ENCODE measurements around the gene CERS2.

DNA sequence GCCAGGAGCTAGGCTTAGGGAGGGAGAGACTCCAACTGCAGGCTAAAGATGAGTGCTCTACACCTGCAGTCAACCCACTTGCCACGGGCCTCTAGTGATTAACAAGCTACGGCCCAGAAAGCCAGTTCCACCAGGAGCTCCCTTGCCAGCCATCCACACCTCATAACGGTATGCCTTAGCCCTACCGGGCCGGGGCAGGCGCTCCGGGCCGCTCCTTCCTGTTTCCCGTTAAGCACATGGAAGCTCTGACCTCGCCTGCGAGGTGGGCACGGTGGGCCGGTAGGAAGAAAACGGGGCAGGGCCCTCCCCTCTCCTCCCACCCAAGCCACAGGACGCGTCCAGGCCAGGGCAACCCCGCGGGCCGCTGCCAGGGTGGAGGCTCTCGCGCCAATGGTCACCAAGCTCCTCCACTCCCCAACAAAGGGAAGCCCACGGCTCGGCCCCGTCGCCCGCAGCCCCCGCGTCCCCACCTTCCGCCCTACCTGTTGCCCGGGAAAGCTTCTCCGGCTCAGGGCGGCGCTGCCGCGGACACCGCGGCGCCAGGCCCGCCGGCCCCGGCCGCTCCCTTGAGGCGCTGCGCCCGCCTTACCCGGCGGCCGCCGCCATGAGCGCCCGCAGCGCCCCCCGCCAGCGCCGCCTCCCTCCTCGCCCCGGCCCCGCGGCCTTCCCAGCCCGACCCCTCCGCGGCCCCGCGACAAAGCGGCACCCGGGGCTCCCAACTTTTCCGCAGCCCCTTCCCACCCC, 627 bp downstream of the CERS2 start:
- no peak for TF ChIP-seq MXI1 (IDR thresholded peaks at IDR 0.05; ENCODE audit: borderline replicate concordance, low read depth, low read length)
- TF ChIP-seq, protein P1, sequence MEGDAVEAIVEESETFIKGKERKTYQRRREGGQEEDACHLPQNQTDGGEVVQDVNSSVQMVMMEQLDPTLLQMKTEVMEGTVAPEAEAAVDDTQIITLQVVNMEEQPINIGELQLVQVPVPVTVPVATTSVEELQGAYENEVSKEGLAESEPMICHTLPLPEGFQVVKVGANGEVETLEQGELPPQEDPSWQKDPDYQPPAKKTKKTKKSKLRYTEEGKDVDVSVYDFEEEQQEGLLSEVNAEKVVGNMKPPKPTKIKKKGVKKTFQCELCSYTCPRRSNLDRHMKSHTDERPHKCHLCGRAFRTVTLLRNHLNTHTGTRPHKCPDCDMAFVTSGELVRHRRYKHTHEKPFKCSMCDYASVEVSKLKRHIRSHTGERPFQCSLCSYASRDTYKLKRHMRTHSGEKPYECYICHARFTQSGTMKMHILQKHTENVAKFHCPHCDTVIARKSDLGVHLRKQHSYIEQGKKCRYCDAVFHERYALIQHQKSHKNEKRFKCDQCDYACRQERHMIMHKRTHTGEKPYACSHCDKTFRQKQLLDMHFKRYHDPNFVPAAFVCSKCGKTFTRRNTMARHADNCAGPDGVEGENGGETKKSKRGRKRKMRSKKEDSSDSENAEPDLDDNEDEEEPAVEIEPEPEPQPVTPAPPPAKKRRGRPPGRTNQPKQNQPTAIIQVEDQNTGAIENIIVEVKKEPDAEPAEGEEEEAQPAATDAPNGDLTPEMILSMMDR (conservative IDR thresholded peaks at IDR 0.05; ENCODE audit: low read depth, low read length): no peak
- TF ChIP-seq POLR2A (IDR thresholded peaks at IDR 0.05; ENCODE audit: low read depth, low read length): no peak
- no peak for TF ChIP-seq NFE2L2 (IDR thresholded peaks at IDR 0.05; ENCODE audit: low read depth, low read length)
- TF ChIP-seq, protein P2, sequence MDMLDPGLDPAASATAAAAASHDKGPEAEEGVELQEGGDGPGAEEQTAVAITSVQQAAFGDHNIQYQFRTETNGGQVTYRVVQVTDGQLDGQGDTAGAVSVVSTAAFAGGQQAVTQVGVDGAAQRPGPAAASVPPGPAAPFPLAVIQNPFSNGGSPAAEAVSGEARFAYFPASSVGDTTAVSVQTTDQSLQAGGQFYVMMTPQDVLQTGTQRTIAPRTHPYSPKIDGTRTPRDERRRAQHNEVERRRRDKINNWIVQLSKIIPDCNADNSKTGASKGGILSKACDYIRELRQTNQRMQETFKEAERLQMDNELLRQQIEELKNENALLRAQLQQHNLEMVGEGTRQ (IDR thresholded peaks at IDR 0.05; ENCODE audit: low read depth, low read length): no peak
- TF ChIP-seq CHD1 (IDR thresholded peaks at IDR 0.05; ENCODE audit: low read depth, low read length): no peak
- TF ChIP-seq FOS (IDR thresholded peaks at IDR 0.05; ENCODE audit: low read depth, low read length): no peak
- no peak for TF ChIP-seq RAD21 (IDR thresholded peaks at IDR 0.05; ENCODE audit: low read length)
- TF ChIP-seq MAFK (IDR thresholded peaks at IDR 0.05; ENCODE audit: low read depth, low read length): no peak
- TF ChIP-seq RFX5 (IDR thresholded peaks at IDR 0.05; ENCODE audit: low read depth, low read length): no peak
- TF ChIP-seq SMC3 (IDR thresholded peaks at IDR 0.05; ENCODE audit: low read depth, low read length): no peak
- TF ChIP-seq, protein P3, sequence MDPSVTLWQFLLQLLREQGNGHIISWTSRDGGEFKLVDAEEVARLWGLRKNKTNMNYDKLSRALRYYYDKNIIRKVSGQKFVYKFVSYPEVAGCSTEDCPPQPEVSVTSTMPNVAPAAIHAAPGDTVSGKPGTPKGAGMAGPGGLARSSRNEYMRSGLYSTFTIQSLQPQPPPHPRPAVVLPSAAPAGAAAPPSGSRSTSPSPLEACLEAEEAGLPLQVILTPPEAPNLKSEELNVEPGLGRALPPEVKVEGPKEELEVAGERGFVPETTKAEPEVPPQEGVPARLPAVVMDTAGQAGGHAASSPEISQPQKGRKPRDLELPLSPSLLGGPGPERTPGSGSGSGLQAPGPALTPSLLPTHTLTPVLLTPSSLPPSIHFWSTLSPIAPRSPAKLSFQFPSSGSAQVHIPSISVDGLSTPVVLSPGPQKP (IDR thresholded peaks at IDR 0.05; ENCODE audit: borderline replicate concordance, low read depth, low read length): no peak
